K562 (cell line): Measurements from ENCODE around the gene RPTOR. TPM values are rescaled to one million over a fixed set of nuclear protein-coding genes. Genes with fewer than 3 reads are reported as not detected.

ENCODE experiments used
- ATAC-seq: fragments of 200-7000 bp; cut with Tn5 transposase; 3 replicates; pipeline ENCODE4 v1.9.1; 2020; ENCODE audit warnings: moderate library complexity
- BruUV-seq: library from RNA; stranded (reverse); fragments of 400-500 nt; replicated peaks from 2 replicates; lab custom pipeline; 2021; lab: Mats Ljungman, UMichigan
- CTCF ChIA-PET: fragments of 300-600 bp; formaldehyde crosslinking; extraction: SDS; loops from one replicate; lab custom pipeline; 2021; ENCODE audit warnings: low intra/inter-chr PET ratio; lab: Yijun Ruan, JAX
- POLR2A ChIA-PET: fragments of 300-600, 350-650 bp; sonication (Branson Sonifier 250); formaldehyde crosslinking; extraction: SDS; loops from one replicate; lab custom pipeline; 2021; ENCODE audit warnings: antibody characterized with exemption, inconsistent platforms; lab: Yijun Ruan, JAX
- DNase-seq, 4 experiments: peaks; one replicate each; pipeline versions ENCODE4 v3.0.0 to v3.0.0-alpha.2; 2011 to 2018; ENCODE audit warnings: low spot score in 3 of 4, mixed read lengths in 3 of 4; ENCODE audit errors: extremely low read depth in 1 of 4
- FAIRE-seq: peaks from 2 replicates; lab custom pipeline; 2011; peaks lifted over from hg19 to GRCh38; lab: Jason Lieb, UNC
- H2AFZ ChIP-seq: 2 replicates; pipeline ENCODE4 v1.6.0; 2011; ENCODE audit warnings: low read depth, low read length, control low read depth, inconsistent platforms
- H3K27ac ChIP-seq: fragments of 200-600 bp; 3 replicates; pipeline ENCODE4 v1.8.0; 2011; ENCODE audit warnings: low read depth, mild to moderate bottlenecking, control low read depth, inconsistent platforms, low read length, moderate library complexity, mixed read lengths; ENCODE audit errors: extremely low read depth
- H3K27me3 ChIP-seq, 2 experiments: fragments of 300-600 bp in 1 of 2; 2 replicates in 1 of 2; 3 replicates in 1 of 2; pipeline versions ENCODE4 v1.6.0 to v1.8.0; 2011; ENCODE audit warnings: inconsistent platforms in 2 of 2, low read length in 2 of 2, mild to moderate bottlenecking in 1 of 2, mixed read lengths in 1 of 2, moderate library complexity in 1 of 2; ENCODE audit not compliant: control insufficient read depth in 2 of 2, insufficient read depth in 2 of 2
- H3K36me3 ChIP-seq: fragments of 300-600 bp; 3 replicates; pipeline ENCODE4 v1.8.0; 2011; ENCODE audit warnings: mild to moderate bottlenecking, low read length, inconsistent platforms; ENCODE audit not compliant: control insufficient read depth, insufficient read depth
- H3K4me1 ChIP-seq, 2 experiments: fragments of 200-600 bp in 1 of 2; replicated peaks in 1 of 2; 2 replicates in 1 of 2; 3 replicates in 1 of 2; pipeline versions ENCODE4 v1.5.1 to v1.8.0; 2011; ENCODE audit warnings: inconsistent platforms in 2 of 2, low read length in 2 of 2, mild to moderate bottlenecking in 1 of 2, mixed read lengths in 1 of 2, moderate library complexity in 1 of 2; ENCODE audit not compliant: control insufficient read depth in 2 of 2, insufficient read depth in 2 of 2
- H3K4me2 ChIP-seq: 2 replicates; pipeline ENCODE4 v1.6.1; 2011; ENCODE audit warnings: low read length, control low read depth, inconsistent platforms, mixed read lengths; ENCODE audit not compliant: insufficient read depth
- H3K4me3 ChIP-seq: fragments of 200-600 bp; sonication (generic), shearing (Covaris generic); 2 replicates; pipeline ENCODE4 v1.5.1; 2016; ENCODE audit warnings: control low read depth, inconsistent platforms
- H3K79me2 ChIP-seq: fragments of 200-600 bp; 3 replicates; pipeline ENCODE4 v1.8.0; 2011; ENCODE audit warnings: low read length, inconsistent platforms; ENCODE audit not compliant: control insufficient read depth, insufficient read depth
- H3K9ac ChIP-seq, 2 experiments: 2 replicates each; pipeline versions ENCODE4 v1.6.0 to v1.6.1; 2011; ENCODE audit warnings: low read depth in 2 of 2, low read length in 2 of 2, control low read depth in 1 of 2, inconsistent platforms in 1 of 2, mild to moderate bottlenecking in 1 of 2, mixed read lengths in 1 of 2; ENCODE audit not compliant: insufficient read depth in 1 of 2
- H3K9me1 ChIP-seq: one replicate; pipeline ENCODE4 v1.6.0; 2011; ENCODE audit warnings: inconsistent platforms, mild to moderate bottlenecking, low read length, moderate library complexity; ENCODE audit not compliant: control insufficient read depth, insufficient read depth
- H3K9me3 ChIP-seq: replicated peaks from 2 replicates; pipeline ENCODE4 v1.5.1; 2011; ENCODE audit warnings: low read depth, low read length, inconsistent platforms; ENCODE audit not compliant: control insufficient read depth, insufficient read depth
- H4K20me1 ChIP-seq: replicated peaks from 2 replicates; pipeline ENCODE4 v1.6.1; 2011; ENCODE audit warnings: low read length, inconsistent platforms, mixed read lengths; ENCODE audit not compliant: control insufficient read depth, insufficient read depth
- KLF10 ChIP-seq: fragments of 250-450 bp; sonication (Bioruptor Pico); IDR thresholded peaks from 2 replicates; pipeline ENCODE4 v1.6.1; 2021; ENCODE audit warnings: matching md5 sums
- WGBS: fragments of 100-300 bp; shearing (Covaris generic); methylation state at CpG from one replicate; pipeline ENCODE4 v1.1.6; 2016; ENCODE audit warnings: low coverage, mixed read lengths; ENCODE audit not compliant: insufficient coverage; ENCODE audit errors: missing lambda C conversion rate; 5-methylcytosine and 5-hydroxymethylcytosine counted together
- in situ Hi-C: fragments of 300-500 bp; cut with MboI; formaldehyde crosslinking; loops from 4 replicates; pipeline ENCODE4 v1.15.0; 2018; ENCODE audit warnings: inconsistent platforms, mixed read lengths
- intact Hi-C: fragments of 100-400 bp; cut with micrococcal nuclease; formaldehyde crosslinking; loops from 2 replicates; pipeline ENCODE4 v1.14.2; 2022
- polyA plus RNA-seq, 8 experiments: library from polyadenylated mRNA; depleted of rRNA in 4 of 8; stranded (reverse) in 5 of 8; unstranded in 3 of 8; fragments of >200 nt; fragmentation: Nextera tagmentation in 2 of 8; fragmentation: Illumina TruSeq in 1 of 8; extraction: Ambion mirVana in 2 of 8; extraction: Trizol in 1 of 8; gene quantifications; 2 replicates each; pipeline versions ENCODE4 v1.2.1 to v1.2.3, GENCODE V29; 2011 to 2014; ENCODE audit warnings: inconsistent platforms in 1 of 8, missing spikeins in 1 of 8
- total RNA-seq, 7 experiments: library from RNA; depleted of rRNA in 6 of 7; stranded (reverse); fragments of >200 nt in 6 of 7; fragmentation: Illumina TruSeq in 2 of 7; extraction: Trizol in 2 of 7; gene quantifications; 2 replicates each; pipeline versions ENCODE4 v1.2.1 to v1.2.3, GENCODE V29; 2011 to 2021; ENCODE audit warnings: low replicate concordance in 1 of 7
- TF ChIP-seq, protein P1 (sequence below): sonication (generic); formaldehyde crosslinking; IDR thresholded peaks from 2 replicates; pipeline ENCODE4 v1.8.1; 2023; ENCODE audit warnings: mild to moderate bottlenecking, missing genetic modification reagents

Gene RPTOR
- total and polyA plus RNA-seq, 9 of the 15 experiments (the other 6 are each of a cell fraction or from before 2014, with no cell fraction given) = 0.24 to 54.1 (median 10.2) TPM

- Histone ChIP-seq H3K79me2 (no peaks in the 10 kb centered on the region), H3K9ac (peak overlapping the region; percentile 55 to 73; a peak in 3 of 4 replicates), H3K9me3 (no peaks in the 10 kb centered on the region), H3K4me3 (no peak overlapping the region), H3K4me1 (peaks cover 27 to 41% of the 10 kb centered on the region in 2 experiments), H3K4me2 (peak overlapping the region; percentile 59), H4K20me1 (no peaks in the 10 kb centered on the region), H2AFZ (no peak overlapping the region), H3K27ac (peak overlapping the region; percentile 81; the same call in 2 of the 3 replicates), H3K36me3 (peaks cover 51% of the 10 kb centered on the region; the same call in 1 of the 3 replicates), H3K27me3 (no peaks in the 10 kb centered on the region), H3K9me1 (no peaks in the 10 kb centered on the region)
- TF ChIP-seq, protein P1, sequence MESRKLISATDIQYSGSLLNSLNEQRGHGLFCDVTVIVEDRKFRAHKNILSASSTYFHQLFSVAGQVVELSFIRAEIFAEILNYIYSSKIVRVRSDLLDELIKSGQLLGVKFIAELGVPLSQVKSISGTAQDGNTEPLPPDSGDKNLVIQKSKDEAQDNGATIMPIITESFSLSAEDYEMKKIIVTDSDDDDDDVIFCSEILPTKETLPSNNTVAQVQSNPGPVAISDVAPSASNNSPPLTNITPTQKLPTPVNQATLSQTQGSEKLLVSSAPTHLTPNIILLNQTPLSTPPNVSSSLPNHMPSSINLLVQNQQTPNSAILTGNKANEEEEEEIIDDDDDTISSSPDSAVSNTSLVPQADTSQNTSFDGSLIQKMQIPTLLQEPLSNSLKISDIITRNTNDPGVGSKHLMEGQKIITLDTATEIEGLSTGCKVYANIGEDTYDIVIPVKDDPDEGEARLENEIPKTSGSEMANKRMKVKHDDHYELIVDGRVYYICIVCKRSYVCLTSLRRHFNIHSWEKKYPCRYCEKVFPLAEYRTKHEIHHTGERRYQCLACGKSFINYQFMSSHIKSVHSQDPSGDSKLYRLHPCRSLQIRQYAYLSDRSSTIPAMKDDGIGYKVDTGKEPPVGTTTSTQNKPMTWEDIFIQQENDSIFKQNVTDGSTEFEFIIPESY (CRISPR knock-in tag) = peak; percentile 95
- no peak for TF ChIP-seq KLF10 (CRISPR knock-in tag)
- ChIA-PET CTCF (interaction anchor here (0.6 kb wide), 1 partner anchor 79 kb away, joined by 5 read pairs; no protein-coding TSS in a partner anchor), POLR2A (interaction anchor here (0.6 to 1.0 kb wide), 3 partner anchors 8 to 309 kb away, joined by 3 read pairs; no protein-coding TSS in a partner anchor)
- in situ Hi-C loops (no loop called here), intact Hi-C loops (no loop called here)
- FAIRE-seq (peak; percentile 32), DNase-seq (peak in 1 of 4 experiments; percentile 42), ATAC-seq (peak; percentile 10; the same call in 2 of the 3 replicates)
- BruUV-seq = no TSS peak
- WGBS = 66% methylated on average over 16 of the region's 18 CpGs
These were observed 346.3 kb downstream of the RPTOR start for GRCh38 chr17:80890921-80891396.
